DMS 273 (cell line): ENCODE measurements around the gene MAN1A1.

Source experiments
- DNase-seq: peaks from one replicate; lab custom pipeline; 2025; ENCODE audit not compliant: unreplicated experiment; lab: John Stamatoyannopoulos, UW

Gene MAN1A1

DNA sequence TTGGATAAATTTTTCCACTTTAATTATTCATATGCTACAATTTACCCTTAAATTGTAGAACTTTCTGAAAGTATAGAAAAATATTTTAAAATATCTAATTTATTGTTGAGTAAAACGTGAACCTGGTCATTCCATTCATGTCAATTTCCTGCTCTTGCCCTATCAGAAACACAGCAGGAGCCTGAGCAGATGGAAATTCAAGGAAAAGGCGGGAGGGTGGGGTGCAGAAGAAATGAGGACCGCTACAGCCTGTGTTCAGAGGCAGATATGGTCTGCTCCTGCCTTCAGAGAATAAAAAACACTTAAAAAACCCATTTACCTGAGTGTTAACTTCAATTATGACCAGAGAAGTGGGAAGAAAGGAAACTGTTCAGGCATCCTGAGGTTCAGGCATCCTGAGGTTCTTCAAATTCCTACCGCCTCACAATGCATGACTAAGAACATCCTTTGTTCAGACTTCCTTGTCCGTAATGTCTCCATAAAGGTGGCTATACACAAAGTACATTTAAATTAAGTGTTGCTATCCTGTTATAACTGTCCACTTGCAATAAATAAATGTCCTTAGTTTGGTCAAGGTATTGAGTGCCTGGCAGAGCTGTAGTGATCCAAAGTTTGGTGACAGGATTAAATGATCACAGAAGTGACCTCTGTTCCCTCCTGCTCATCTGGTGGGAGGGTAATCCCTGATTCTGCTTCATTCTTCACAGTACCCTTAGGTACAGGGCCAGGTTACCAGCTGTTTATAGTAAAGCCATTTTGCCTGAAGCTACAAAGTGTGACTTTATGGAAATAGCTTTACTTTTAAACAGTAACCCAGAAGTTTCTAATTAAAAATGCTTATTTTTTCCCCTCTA lies 109.1 kb downstream of the MAN1A1 start:
- peak; percentile 57 for DNase-seq

DNA sequence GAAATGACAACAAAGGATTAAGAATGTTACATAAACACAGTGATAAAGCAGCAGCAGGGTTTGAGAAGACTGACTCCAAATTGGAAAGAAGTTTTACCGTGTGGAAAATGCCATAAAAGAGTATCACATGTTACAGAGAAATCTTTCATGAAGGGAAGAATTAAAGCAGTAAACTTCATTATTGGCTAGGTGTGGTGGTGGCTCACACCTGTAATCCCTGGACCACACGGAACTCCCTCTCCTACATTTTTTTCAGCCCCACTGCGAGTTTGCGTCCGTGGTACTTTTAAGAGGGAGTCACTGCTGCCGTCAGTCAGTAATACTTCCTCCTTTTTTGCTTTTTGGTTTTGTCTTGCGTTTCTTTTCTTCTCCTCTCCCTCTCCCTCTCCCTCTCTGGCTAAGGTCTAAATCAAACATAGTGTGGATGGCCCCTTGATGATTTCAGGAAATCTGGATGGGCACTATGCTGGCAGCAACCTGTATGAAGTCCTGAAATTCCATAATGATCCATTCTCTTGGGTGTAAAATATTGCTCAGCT lies 112.3 kb downstream of the MAN1A1 start:
- no peak for DNase-seq

DNA sequence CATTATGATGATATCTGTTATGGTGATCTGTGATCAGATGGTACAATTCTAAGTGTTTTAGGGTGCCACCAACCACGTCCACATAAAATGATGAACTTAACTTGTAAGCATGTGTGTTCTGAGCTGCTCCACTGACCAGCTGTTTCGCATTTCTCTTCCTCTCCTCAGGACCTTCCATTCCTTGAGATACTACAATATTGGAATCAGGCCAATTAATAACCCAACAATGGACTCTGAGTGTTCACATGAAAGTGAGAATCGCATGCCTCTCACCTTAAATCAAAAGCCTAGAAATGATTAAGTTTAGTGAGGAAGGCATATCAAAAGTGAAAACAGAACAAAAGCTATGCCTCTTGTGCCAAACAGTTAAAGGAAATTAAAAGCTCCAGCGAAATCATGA lies 114.6 kb downstream of the MAN1A1 start:
- DNase-seq, result no peak

DNA sequence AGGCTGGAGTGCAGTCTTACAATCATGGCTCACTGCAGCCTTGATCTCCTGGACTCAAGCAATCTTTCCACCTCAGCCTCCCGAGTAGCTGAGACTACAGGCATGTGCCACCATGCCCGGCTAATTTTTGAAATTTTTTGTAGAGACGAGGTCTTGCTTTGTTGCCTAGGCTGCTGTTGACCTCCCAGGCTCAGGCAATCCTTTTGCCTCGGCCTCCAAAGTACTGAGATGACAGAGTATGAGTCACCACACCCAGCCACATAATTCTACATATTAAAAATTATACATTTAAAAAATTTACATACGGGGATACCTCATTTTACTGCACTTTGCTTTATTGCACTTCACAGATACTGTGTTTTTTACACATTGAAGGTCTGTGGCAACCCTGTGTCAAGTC lies 115.1 kb downstream of the MAN1A1 start:
- DNase-seq, result no peak

DNA sequence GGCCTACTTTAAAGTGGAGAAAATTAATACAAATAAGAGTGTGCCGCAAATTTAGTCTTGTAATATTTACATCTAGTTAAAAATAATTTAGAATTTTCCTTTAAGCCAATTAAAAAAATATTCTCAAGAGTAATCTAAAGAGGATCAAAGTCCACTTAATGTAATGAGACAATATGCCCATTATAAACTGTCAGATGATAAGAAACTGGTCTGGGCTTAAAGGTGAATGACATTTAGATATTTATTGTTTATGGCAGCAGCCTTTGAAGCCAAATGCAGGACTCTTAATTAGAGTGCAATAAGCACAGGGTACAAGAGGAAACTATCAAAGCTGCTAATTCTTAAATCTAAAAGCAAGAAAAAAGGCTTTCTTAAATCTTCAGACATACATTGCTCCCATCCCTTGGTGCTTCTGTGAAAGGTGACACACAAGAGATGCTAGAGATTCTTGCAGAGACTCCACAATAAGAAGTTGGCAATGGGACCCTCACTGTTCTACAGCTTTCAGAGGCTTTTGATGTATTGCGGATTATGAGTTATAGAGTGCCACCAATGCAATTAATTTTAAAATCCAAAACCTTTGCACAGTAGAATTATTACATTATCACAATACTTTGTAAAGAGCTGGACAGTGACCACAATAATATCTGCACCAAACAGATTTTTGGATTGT lies 116.1 kb downstream of the MAN1A1 start:
- no peak for DNase-seq

DNA sequence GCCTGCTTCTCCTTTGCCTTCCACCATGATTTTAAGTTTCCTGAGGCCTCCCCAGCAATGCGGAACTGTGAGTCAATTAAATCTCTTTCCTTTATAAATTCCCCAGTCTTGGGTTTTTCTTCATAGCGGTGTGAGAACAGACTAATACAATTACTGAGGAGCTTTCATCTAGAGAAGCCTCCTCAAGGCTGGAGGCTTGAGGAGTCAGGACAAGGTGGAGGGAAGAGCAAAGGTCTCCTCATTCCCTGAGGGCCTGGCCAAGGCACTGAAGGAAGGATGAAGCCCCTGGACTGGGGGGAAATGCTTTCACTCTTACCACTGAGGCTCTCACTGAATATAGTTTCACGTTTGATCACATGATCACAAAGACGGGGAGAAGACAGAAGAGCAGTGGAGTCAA lies 118.2 kb downstream of the MAN1A1 start:
- DNase-seq, result no peak

DNA sequence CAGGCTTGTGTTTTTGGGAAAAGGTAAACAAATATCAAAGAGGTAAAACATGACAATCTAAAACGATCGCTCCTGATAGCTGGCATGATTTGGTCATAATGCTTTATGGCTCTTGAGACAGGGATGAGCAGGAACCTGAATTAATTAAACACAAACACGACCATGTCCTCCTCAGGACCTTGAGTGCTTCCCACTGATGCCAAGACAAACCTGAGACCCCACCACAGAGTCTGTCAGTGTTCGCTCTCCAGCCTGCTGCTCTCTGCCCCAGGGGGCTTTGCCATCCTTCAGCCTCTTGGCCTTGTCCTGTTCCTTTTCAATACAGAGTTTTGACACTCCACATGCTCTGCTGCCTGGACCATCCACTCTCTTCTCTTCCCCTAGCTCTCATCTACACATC lies 119.4 kb downstream of the MAN1A1 start:
- DNase-seq, result no peak

DNA sequence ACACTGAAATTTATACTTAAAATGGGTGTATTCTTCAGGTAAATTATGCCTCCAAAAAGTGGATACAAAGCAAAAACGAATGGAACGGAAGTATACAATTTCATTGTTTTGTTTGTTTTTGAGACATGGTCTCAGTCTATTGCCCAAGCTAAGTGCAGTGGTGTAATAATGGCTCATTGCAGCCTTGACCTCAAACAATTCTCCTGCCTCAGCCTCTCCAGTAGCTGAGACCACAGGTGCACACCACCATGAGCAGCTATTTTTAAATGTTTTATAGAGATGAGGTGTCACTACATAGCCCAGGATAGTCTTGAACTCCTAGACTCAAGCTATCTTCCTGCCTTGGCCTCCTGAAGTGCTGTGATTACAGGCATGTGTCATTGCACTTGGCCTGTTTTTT lies 122.2 kb downstream of the MAN1A1 start:
- no peak for DNase-seq

DNA sequence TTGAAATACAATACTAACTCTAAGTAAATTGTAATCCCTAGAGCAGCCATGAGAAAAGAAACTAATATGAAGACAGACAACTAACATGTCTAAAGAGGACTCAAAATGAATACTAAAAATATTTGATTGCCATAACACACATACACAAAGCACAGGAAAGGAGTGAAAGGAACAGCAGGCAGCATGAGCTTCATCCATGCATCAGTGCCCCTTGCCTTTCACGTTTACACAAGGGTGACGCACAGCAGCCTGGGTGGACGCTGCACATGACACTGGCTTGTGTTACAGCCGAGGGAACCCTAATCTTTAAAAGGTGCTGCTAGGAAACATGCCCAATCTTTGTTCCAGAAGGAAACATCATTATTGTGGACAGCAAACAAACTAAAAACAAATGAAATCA lies 123.5 kb downstream of the MAN1A1 start:
- peak; percentile 9 for DNase-seq

DNA sequence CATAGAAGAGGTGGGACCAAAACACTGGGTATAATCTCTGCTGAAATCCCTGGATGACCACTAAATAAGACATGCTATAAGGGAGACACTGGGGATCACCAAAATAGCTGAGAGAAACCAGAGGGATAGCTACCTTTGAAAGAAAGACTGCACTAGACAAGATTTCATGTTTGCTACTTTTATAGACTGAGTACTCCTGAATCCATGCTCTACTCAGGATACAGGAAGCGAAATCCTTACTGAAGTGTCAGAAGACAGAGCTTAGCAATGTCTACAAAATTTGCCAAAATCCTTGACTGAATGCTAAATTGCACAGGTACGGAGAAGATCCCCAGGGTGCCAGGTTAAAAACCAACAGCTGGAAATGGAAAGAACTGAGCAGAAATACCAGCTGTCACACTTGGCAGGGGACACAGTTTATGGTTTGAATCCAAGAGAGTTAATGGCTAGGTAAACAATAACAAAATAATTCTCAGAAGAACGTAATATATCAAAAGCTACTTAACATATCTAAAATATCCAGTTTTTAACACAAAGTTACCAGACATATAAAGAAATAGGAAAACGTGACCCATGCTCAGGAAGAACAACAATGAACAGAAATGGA lies 125.4 kb downstream of the MAN1A1 start:
- peak; percentile 59 for DNase-seq

DNA sequence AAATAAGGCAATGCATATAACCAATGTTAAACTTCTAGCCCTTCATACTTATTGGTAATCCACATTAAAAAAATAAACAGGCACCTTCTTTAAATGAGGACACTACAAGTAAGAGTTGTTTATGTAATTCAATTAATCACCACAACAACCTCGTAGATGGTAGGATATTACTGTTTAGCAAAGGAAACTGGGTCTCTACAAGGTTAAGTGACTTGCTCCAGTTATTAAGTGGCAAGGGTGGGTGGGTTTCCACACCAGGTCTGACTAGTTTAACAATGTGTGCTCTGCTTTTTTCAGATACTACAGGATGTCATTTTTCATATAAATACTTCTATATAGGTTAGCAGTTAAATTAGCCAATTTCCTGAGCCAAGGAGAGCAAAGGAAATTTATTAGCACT lies 129.1 kb downstream of the MAN1A1 start:
- DNase-seq, result no peak

DNA sequence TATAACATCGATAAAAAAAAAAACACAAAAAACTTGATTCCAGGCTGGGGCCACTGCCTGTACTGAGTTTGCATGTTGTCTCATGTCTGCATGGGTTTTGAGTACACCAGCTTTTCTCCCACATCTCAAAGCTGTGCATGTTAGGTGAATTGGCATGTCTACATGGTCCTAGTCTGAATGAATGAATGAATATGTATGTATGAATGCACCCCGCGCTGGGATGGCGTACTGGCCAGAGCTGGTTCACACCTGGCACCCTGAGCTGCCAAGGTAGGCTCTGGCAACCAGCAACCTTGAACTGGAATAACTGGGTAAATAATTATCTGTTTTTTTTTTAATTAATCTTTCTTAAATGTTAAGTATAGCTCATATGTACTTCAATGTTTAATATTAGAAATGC lies 131.0 kb downstream of the MAN1A1 start:
- DNase-seq, result no peak

DNA sequence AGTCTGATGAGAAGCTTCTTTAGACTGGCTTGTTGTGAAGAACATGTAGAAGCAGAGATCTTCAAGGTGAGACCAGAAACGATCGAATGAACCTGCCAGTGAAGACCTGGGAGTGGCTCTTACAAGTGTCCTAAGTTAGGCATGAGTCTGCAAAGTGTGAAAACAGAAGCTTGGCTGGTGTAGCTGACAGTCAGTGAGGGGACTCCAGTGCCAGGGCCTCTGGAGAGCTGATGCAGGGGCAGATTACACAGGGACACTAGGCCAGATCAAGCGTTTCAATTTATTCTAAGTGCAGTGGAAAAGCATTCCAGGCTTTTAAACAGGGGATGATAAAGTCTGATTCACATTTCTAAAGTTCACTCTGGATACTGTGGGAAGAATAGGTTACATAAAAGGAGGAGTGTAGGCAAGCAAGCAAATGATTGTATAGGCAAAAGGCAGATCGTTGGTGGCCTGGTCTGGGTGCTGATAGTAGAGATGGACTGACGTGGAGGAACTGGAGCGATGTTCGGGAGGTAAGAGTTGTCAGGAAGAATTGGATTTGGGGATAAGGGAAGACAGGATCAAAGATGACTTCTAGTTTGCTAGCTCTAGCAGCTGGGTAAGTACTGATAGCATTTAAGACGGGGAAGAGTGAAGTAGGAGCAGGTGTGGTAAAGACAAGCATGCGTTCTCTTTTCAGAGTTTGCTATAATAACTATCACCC lies 133.5 kb downstream of the MAN1A1 start:
- no peak for DNase-seq

DNA sequence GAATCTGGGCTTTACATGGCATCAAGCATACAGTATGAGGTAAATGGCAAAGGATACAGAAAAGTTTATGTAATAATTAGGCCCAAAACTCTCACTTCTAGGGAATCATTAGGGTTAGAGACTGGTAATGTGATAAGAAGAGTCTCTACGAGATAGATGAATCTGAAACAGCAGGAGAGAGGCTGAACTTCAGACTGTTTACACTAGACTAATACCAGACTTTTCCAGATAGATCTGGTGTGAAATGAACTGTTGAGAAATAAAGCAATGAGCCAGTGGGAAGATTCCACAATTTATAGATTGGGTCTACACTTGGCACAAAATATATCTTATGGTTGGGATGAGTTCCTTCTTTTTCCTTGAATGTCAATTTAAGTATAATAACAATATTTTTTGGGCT lies 134.3 kb downstream of the MAN1A1 start:
- DNase-seq, result no peak

DNA sequence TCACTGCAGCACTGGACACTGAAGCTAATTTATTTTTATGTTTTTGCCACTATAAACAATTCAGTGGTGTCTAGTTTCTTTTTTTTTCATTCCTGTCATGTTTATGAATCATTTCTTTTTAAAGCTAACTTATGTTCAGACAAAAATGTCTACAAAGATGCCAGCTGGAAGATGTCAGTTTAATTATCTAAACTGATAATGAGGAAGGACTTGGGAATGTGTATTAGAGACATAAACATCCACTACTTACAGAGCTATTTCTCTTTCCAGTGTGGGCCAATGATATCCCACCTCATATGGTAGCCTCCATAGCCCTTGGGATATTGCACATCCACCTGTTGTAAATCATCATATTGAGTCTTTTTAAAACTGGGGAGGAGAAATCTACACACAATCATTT lies 139.0 kb downstream of the MAN1A1 start:
- DNase-seq, result no peak

DNA sequence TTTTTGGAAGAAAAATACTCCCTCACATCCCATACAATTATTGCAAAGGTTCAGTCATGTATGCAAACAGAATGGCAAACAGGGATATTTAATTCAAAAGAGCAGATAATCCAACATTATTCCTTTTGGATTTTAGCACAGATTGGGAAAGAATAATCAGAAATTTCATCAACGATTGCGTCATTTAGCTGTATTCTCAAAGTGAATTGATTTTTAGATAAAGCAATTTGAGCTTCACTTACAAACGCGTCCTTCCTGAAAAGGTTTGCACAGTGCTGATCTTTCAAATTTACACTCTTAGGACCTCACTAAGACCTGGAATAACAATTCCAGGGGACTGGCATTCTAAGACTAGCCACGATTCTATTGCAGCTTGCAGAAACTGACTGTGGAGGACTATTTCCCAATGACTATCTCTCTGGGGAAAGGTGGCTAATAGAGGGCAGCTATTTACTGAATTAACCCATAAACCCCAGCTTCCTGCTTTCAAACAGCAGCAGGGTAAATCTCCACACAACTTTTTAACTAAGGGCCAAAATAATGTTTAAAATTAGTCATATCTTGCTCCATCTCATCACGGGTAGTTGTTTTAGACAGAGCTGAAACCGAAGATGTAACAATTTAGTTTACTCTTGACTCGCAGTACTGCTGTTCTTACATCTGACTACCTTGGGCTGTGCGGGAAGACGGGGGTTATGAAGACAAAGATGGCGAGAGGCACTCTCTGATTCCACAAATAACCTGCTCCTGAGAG lies 139.9 kb downstream of the MAN1A1 start:
- DNase-seq, result no peak

DNA sequence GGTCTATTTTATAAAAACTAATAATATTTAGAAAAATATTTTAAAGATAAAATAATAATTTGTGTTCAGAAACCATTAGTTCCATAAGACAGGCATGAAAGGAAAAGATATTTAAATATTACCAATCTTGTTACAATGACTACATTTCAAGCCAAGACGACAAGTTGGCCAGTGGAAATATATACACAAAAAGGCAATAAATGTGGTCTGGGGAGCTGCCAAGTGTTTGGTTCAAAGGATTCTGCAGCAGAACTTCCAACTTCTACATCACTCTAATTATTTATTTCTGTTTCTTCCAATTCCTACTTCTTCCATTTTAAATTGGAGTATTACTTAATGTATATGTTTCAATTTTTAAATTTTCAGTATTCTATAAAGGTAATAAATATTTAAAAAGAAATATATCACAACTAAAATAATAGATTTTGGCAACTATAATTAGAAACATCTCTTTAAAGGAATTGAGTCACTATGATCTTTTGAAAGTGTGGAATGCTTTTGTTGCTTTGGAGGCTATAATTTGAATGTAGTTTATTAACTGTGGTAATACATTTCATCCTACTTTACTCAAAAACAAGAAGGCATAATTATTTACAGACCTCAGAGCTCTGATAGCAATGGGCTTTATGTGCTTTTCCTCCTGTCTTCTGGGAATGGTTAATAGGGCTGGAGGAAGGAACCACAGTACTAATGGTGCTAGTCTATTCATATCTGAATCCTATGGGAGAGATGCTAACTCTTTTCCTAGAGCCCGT lies 141.4 kb downstream of the MAN1A1 start:
- DNase-seq, result peak; percentile 5

DNA sequence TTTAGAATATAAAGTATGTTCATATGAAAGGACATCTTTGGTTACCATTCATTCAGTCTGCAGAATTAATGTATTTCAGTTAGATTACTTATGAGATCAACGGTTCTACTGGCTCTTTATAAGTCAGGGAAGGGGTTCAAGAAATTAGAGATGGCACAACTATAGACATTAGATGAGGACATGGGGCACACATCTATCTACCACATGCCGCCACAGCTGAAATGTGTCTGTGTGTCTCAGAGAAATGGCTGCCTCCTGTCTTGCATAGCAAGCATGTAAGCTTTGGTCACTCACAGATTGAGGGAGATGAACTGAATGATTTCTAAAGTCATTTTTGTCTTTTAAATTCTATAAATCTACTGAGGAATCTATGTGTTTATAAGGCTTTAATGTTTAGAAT lies 142.2 kb downstream of the MAN1A1 start:
- DNase-seq, result no peak

DNA sequence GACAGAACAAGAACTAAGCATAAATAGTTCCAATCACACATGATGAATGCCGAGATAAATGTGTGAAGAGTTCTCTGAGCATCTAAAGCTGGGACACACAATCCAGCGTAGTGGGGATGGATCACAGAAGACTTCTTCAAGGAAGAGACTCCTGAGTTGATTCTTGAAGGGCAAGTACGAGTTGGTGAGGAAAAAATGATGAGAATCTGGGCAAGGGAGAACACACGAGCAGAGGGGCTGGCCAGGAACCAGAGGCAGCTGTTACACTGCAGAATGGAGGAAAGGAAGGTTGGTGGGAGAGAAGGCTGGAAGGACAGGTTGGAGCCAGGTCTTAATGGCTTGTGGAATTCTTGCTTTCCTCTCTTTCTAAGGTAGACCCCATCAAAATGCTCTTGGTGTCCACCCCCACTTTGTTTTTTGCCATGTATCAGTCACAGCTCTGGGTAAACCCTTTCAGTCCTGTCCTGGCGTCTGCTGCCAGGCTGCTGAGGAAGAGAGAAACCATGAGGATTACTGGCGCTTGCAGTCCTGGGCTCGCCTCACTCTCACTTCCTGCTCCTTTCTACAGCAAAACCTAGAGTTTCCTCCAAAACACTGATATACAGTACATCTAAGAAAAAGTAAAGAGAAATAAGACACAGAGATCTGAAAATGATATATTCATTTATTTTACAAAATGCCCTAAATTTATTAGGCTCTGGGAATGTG lies 143.5 kb downstream of the MAN1A1 start:
- DNase-seq, result no peak
